AG10803 (cell line): ENCODE data around the gene NUDCD2.
A peak's percentile ranks its signal among the peaks of the same experiment; 100 is the strongest.
"Not testable (repeated sequence)": the region's sequence is repeated elsewhere in the genome, so short reads cannot be mapped to it uniquely, and the experiment has no call there.

Experiments used
- DNase-seq: peaks from one replicate; pipeline ENCODE4 v3.0.0; 2010; ENCODE audit warnings: low read depth
- H3K4me3 ChIP-seq: 2 replicates; pipeline ENCODE4 v1.5.1; 2011; ENCODE audit warnings: mild to moderate bottlenecking, low read length, control low read depth
- TF ChIP-seq, protein P1 (sequence below): conservative IDR thresholded peaks from 2 replicates; pipeline ENCODE4 v1.5.1; 2011; ENCODE audit warnings: mild to moderate bottlenecking, low read length, control low read depth, inconsistent platforms

The NUDCD2 gene

DNA sequence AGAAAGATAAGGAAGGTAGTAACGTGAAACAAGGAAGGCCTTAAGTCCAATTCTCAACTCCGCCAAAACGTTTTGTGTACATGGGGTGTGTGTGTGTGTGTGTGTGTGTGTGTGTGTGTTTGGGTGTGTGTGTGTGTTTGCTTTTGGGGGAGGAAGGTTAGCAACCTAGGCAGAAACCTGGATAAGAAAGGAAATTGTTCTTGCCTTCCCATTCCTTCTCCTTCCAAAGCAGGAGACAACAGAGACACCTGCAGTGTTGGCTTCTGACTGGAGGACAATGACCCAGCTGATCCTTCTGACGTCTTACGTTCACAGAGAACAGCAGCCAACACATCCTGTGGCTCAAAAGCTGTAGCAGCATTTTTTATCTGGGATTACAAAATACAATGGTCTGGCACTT is 26.6 kb downstream of the NUDCD2 start:
- no peak overlapping the region for H3K4me3 ChIP-seq
- TF ChIP-seq, protein P1, sequence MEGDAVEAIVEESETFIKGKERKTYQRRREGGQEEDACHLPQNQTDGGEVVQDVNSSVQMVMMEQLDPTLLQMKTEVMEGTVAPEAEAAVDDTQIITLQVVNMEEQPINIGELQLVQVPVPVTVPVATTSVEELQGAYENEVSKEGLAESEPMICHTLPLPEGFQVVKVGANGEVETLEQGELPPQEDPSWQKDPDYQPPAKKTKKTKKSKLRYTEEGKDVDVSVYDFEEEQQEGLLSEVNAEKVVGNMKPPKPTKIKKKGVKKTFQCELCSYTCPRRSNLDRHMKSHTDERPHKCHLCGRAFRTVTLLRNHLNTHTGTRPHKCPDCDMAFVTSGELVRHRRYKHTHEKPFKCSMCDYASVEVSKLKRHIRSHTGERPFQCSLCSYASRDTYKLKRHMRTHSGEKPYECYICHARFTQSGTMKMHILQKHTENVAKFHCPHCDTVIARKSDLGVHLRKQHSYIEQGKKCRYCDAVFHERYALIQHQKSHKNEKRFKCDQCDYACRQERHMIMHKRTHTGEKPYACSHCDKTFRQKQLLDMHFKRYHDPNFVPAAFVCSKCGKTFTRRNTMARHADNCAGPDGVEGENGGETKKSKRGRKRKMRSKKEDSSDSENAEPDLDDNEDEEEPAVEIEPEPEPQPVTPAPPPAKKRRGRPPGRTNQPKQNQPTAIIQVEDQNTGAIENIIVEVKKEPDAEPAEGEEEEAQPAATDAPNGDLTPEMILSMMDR: no peak
- DNase-seq: no peak

DNA sequence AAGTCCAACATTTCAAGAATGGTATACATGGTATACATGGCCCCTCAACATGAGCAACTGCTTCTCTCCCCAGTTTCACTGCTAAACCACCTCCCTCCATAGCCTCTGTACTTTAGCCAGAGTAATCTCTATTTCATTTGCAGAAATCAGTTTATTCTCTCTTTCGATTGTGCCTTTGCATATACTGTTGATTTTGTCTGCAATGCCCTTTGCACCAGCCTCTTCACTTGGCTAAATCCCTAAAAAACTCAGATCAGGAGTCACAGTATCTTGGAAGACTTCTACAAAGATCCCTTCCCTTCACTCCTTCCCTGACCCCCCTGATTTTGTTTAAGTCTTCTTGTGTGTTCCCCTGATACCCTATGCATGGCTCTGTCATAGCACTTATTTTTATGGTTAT is 27.4 kb downstream of the NUDCD2 start:
- TF ChIP-seq, protein P1: no peak
- no peak overlapping the region for H3K4me3 ChIP-seq
- no peak for DNase-seq

DNA sequence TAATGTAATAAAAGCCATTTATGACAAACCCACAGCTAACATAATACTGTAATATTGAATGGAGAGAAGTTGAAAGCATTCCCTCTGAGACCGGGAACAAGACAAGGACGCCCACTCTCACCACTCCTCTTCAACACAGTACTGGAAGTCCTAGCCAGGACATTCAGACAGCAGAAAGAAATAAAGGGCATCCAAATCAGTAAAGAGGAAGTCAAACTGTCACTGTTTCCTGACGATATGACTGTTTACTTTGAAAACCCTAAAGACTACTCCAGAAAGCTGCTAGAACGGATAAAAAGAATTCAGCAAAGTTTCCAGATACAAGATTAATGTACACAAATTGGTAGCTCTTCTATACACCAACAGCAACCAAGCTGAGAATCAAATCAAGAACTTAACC is 33.8 kb downstream of the NUDCD2 start:
- not testable (repeated sequence) for DNase-seq

DNA sequence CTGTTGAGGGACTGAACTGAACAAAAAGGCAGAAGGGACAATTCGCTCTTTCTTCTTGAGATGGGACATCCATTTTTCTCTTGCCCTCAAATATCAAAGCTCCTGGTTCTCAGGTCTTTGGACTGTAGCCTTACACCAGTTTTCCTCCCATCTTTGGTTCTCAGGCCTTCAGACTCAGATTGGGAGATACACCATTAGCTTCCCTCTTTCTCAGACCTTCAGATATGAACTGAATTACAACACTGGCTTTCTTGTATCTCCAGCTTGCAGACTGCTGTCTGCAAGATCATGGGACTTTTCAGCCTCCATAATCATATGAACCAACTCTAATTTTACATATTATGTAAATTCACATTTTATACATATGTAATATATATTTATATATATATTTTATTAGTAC is 35.1 kb downstream of the NUDCD2 start:
- no peak overlapping the region for H3K4me3 ChIP-seq
- TF ChIP-seq, protein P1: no peak

More for the DNA sequence above, 33.8 kb downstream of the NUDCD2 start:
- not testable (repeated sequence) for H3K4me3 ChIP-seq

DNA sequence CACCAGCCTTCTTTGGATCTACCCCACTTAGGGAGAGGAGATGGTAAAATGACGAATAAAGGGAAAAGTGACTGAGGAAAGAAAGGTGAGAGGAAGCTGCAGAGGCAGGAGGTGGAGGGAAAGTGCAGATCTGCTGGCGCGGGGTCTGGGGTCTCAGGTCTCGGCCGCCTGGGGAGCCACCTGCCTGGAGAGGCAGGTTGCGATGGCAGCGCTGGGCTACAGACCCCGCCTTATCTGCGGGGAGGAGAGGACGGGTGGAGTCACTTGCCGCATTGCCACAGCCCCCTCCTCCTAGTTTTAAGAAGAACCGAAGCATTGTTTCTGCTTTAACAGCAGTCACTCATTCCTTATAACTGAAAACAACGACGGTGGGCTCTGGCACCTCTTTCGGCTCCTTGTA is 44.2 kb downstream of the NUDCD2 start:
- not testable (repeated sequence) for H3K4me3 ChIP-seq, DNase-seq

More for the DNA sequence above, 35.1 kb downstream of the NUDCD2 start:
- DNase-seq: no peak

DNA sequence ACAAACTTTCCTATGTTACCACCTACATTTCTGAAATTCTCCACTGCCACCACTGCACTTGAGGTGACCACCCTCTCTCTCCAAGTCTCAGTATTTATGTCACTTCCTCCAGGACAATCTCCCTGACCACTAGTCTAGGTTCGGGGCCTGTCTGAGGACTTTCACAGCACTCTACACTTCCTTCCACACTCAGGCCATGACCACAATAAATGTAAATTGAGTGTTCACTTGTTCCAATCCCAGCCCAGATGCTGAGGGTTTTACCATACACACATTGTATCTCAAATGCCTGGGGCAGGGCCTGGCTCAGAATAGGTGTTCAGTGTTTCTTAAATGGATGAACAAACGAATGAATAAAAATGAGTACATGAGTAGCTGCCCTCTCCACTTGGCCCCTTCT is 49.4 kb downstream of the NUDCD2 start:
- no peak for DNase-seq
- TF ChIP-seq, protein P1: no peak
- no peak overlapping the region for H3K4me3 ChIP-seq

DNA sequence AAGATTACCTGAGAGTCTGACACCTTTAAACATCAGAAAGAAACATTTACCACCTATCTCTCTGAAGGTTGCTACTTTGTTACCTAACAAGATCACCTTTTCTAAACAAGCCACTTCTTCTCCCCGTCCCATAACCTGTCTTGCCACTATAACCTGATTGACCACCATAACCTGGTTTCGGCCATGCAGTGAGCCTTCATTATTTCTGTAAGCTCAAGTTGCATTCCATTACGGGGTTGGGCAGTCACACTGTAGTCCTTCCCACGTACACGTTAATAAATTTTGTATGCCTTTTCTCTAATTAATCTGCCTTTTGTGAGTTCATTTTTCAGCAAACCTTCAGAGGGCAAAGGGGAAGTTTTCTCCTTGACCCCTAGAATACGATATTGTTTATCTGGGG is 50.5 kb downstream of the NUDCD2 start:
- H3K4me3 ChIP-seq: no peak overlapping the region
- TF ChIP-seq, protein P1: no peak
- DNase-seq: no peak

DNA sequence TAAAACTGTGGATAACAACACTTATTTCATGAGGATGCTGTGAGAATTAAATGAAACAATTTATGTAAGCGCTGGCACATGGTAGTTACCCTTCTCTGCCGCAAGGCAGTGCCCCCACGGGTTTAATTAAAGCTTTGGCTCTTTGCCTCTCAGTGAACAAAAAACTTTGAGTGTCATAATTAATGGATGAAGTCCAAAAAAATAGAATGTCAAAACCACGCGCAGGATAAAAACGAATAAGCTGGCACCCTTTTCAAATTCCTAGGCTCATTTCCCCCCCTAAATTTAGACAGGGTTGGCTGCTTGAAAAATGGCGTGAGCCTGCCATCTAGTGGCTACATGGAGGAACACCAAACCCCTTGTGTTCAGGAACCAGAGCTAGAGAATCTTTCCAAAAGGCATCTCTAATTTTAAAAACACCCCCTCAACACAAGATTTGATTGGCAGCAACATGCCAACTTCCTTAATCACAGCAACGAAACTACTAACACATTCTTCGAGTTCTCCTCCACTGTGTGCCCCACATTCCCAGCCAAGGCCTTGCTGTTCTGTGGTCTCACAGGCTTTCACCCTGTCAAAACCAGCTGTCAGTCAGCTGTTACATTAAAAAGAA is 51.5 kb downstream of the NUDCD2 start:
- TF ChIP-seq, protein P1: peak; percentile 95
- peak overlapping the region; percentile 17 for H3K4me3 ChIP-seq
- DNase-seq: peak; percentile 67
